ENCODE results near the gene DGUOK.
"Not testable (repeated sequence)": the region's sequence is repeated elsewhere in the genome, so short reads cannot be mapped to it uniquely, and the experiment has no call there.

Gene DGUOK

GRCh38 chr2:73925033-73925704, 1.5 kb upstream of the DGUOK start:
- DNase-seq = peak; percentile 14

- no peak for DNase-seq
Observed at GRCh38 chr2:73925853-73926492, 707 bp upstream of the DGUOK start.

DNA sequence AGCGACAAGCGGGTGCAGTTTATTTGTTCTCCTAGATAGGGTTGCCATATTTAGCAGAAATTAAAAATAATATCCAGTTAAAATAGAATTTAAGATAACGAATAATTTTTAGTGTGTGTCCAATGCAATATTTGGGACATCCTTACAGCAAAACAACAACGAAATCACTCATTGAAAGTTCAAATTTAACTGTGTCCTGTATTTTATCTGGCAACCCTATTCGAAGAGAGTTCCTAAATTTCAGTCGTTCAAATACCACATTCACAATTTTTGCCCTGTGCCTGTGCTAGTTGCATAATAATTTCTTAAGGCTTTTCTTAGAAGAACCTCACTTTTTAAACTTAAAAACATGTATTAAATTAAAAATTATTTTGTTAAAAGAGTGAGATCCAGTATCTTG, 664 bp downstream of the DGUOK start:
- DNase-seq = no peak

DNA sequence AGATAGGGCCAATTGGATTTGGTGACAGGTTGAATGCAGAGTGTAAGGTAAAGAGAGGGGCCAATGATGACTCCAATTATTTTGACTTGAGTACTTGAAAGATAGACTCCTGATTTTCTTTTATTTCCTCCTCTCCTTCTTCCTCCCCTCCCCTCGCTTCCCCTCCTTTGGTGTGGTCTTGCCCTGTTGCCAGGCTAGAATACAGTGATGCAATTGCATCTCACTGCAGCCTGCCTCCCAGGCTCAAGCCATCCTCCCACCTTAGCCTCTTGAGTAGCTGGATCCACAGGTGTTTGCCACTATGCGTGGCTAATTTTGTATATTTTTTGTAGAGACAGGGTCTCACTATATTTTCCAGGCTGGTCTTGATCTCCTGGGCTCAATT, 2.3 kb downstream of the DGUOK start:
- no peak for DNase-seq

DNA sequence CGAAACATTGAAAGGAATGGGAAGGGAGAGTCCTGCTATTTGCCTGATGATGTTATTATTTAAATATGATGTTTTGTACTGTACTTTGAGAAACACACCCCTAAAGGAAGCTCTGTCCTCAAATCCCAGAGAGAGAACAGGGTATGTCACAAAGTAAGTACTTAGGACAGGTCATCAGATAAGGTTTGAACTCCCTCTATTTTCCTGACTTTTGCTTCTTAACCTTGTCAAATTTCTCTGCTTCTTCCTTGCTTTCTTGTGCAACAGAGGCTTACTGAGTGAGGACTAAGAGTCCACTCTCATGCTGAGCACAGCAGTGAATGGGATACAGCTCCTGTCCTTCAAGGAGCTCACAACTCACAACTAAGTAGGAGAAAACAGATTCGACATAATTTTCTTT, 3.7 kb downstream of the DGUOK start:
- no peak for DNase-seq

DNA sequence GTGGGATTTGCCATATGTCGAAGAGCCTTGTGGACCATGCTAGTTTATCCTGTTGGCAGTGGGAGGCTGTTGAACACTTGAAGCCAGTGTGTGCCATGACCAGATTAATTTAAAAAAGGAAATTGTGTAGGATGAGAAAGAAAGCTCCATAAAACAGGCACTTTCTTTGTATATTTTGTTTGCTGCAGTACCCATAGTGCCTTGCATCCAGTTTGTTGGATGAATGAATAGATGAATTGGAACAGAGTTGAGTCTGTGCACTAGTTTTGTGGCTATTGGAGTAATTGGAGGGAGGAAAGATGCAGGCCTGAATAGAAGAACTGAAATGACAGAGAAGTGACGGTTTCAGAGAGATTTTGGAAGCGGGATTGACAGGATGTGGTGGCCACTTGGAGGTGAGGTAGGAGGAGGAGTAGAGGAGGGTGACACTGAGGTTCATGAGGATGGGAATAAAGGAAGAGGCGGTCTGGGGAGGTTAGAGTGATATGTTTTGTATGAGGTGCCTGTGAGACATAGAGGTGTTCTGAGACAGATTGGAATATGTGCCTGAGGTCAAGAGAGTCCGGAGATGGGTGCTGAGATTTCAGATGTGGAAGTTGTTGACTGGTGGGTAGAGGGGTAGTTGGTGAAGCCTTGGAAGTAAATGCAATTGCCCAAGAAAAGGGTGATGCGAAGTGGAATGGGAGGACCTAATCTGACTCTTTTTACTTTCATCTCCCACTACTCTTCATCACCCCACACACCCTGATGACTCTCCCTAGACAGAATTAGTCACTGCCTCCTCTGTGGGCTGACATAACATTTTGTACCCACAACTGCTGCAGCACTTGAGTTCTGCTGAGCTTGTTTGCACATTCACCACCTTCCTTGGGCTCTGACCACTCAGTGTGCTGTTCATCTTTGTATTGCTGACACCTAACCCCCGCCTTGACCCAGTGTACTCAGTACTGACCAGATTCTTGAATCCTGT, 5.1 kb downstream of the DGUOK start:
- DNase-seq = no peak

GRCh38 chr2:73933194-73933593, 6.5 kb downstream of the DGUOK start:
- no peak for DNase-seq

DNA sequence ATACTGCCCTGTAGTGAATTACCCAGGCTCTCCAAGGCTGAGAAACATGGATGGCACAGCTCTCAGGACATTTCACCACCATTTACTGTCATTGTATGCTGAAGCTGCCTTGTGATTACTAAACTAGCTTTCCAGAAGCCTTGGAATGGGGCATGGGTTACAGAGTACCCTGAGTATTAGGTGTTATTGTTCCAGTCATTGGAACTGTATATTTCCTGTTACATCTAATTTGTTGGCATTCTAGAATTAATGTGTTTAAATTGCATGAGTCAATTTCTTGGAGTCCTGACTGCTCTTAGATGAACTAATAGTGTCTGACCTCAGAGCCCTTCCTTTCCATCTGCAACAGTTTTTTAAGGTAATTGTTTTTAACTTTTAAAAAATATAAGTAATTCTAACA, 9.0 kb downstream of the DGUOK start:
- DNase-seq = no peak

DNA sequence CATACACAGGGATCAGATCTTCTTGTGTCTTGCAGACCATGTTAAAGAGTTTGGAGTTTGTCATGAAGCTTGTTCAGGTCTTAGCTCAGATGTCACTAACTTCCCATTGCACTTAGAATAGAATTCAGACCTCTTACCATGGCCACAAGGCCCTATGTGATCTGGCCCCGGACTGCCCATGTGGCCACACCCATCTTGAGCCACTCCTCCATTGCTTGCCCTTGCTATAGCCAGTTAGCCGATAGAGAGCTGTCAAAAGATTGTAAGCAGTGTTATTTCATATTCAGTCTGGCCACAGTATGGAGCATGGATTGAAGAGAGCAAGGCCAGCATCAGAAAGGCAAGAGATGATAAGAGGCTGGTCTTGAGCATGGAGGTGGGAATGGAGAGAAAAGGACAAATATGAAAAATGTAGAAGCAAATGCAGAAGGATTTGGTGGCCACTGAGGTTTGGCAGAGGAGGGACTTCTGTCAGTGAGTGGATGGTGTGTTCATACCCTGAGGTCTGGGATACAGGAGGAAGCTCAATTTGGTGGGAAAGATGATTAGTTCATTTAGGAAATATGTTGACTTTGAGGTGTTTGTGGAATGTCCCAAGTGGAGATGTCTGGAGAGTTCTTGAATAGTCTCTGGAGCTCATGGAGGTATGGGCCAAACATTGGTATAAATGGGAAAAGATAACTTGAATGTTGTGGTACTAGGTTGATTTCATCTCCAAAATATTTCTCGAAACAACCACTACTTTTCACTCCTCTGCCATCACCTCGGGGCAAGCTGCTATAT, 10.6 kb downstream of the DGUOK start:
- no peak for DNase-seq

GRCh38 chr2:73937899-73938298, 11.2 kb downstream of the DGUOK start:
- DNase-seq = no peak

DNA sequence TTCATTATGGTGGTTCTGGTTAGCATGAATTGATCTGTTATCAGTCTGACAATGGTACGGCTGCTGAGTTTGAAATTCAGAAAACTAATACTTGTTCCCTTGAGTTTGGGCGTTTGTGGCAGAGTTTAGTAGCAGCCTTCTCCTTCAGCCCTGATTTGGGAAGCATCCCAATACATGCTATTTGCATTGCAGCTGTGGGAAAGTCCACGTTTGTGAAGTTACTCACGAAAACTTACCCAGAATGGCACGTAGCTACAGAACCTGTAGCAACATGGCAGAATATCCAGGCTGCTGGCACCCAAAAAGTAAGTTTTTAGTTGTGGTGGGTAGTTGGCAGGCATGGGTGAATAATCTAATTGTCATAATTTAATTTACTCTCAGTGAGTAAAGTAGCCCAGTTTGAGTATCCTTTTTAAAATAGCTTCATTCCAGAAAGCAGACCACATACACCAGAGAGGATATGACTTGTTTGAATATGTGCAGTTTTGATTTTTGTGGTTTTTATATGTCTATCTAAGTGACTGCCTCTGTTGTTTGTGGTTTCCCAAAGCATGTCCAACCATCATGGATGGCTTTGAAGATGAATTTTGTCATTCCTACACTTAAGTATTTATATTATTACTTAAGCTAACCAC, 12.2 kb downstream of the DGUOK start:
- no peak for DNase-seq

- peak; percentile 19 for DNase-seq
Observed at GRCh38 chr2:73939419-73939818, 12.7 kb downstream of the DGUOK start.

DNA sequence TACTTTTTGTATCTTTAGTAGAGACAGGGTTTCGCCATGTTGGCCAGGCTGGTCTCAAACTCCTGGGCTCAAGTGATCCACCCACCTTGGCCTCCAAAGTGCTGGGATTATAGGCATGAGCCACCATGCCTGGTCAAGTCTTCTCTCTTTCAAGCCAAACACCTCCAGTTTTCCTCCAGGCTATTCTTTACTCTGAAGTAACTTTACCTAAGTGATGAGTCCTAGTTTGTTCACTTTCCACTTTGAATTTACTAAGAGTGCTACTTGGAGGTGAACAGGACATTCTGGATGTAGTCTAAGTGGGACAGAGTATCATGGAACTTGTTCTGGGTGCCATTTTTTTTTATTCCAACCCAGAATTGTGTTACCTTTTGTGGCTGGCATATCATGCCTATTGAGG, 13.4 kb downstream of the DGUOK start:
- not testable (repeated sequence) for DNase-seq

GRCh38 chr2:73942664-73943063, 16.0 kb downstream of the DGUOK start:
- no peak for DNase-seq

DNA sequence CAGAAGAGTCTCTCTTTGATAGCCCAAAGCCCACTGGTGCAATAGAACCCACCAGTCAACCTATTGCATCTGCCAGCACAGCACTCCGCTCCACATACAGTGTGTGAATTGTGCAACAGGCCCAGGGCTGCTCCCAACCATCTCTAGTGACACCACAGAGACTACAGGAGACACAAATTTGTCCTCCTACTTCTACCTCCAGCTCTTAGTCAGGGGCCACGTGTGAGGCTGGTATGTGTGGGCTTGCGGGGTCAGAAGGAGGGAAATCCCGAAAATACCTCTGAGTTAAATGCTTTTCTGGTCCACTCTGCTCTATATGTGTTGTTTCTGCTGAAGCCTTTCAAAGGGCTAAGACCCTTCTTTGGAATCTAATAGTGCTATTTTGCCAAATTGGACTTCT, 18.0 kb downstream of the DGUOK start:
- DNase-seq = no peak

GRCh38 chr2:73946215-73946614, 19.5 kb downstream of the DGUOK start:
- DNase-seq = no peak

- no peak for DNase-seq
Observed at GRCh38 chr2:73946666-73947065, 20.0 kb downstream of the DGUOK start.

DNA sequence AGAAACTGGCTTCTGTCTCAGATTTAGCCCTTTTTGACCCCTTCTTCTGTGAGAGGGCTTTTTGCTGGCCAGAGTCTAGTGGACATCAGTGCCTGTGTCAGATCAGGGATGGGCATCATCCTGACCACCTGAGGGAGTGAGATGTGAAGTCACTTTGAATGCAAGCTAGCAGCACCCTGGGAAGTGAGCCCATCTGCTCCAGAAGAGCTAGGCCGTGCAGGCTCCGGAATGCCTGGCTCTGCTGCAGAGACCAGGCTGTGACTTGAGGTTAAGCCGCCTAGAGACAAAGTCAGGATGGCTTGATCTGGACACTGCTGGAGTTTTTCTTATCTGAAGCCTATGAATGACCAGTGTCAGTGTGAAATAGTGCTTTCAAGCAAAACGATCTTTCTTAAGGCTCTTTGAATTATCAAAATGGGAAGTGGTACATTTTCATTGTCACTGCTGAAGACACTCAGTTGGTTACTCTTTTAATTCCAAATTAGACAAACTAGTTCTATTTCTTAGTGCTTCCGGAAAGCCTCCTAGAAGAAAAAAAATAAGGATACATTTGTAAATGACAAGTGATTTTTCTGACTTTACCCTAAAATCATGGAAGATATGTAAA, 20.8 kb downstream of the DGUOK start:
- no peak for DNase-seq

GRCh38 chr2:73949802-73950201, 23.1 kb downstream of the DGUOK start:
- no peak for DNase-seq

- DNase-seq = no peak
Observed at GRCh38 chr2:73952499-73953446, 26.1 kb downstream of the DGUOK start.

All from GF-D8 (cell line).